A673 (cell line): ENCODE results near the gene FBXO9.

Source experiments
- EZH2 ChIP-seq: fragments of 200-600 bp; sonication (generic); IDR thresholded peaks from 2 replicates; pipeline ENCODE4 v1.6.1; 2017; ENCODE audit warnings: borderline replicate concordance, low read depth, mild to moderate bottlenecking, mixed read lengths, antibody characterized with exemption, low read length; ENCODE audit not compliant: poor library complexity, severe bottlenecking
- TF ChIP-seq, protein P1 (sequence below): fragments of 300-800, 200-600 bp; sonication (generic); conservative IDR thresholded peaks from 2 replicates; pipeline ENCODE4 v1.5.1; 2017; ENCODE audit warnings: low read depth, mild to moderate bottlenecking, antibody characterized with exemption, low read length, moderate library complexity, mixed read lengths

DNA sequence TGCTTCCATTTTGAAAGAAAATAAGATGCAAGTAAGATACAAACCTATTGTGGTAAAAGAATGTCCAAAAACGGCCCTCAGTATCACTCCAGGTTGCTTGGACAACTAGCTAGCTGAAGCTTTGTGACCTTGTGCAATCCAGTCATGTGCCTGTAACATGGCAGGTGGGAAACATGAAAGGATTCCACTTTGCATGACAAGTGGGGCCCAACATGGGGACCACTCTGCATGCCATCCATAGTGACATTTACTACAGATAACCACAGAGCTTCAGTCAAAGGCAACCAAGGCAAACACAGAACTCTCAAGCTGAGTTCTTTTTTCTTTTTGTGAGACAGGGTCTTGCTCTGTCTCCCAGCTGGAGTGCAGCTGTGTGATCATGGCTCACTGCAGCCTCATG lies 15.8 kb upstream of the FBXO9 start:
- no peak for TF ChIP-seq EZH2
- TF ChIP-seq, protein P1, sequence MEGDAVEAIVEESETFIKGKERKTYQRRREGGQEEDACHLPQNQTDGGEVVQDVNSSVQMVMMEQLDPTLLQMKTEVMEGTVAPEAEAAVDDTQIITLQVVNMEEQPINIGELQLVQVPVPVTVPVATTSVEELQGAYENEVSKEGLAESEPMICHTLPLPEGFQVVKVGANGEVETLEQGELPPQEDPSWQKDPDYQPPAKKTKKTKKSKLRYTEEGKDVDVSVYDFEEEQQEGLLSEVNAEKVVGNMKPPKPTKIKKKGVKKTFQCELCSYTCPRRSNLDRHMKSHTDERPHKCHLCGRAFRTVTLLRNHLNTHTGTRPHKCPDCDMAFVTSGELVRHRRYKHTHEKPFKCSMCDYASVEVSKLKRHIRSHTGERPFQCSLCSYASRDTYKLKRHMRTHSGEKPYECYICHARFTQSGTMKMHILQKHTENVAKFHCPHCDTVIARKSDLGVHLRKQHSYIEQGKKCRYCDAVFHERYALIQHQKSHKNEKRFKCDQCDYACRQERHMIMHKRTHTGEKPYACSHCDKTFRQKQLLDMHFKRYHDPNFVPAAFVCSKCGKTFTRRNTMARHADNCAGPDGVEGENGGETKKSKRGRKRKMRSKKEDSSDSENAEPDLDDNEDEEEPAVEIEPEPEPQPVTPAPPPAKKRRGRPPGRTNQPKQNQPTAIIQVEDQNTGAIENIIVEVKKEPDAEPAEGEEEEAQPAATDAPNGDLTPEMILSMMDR, result no peak
